Spleen (tissue), 7 donors: ENCODE measurements around the gene CEP131.
A peak's percentile ranks its signal among the peaks of the same experiment; 100 is the strongest.

Experiments
- POLR2AphosphoS5 ChIP-seq, 3 donors: sonication (generic); formaldehyde crosslinking; IDR thresholded peaks; one replicate each; pipeline ENCODE4 v1.5.1; 2017; ENCODE audit warnings: antibody characterized with exemption in 3 of 3
- TF ChIP-seq, protein P1 (sequence below), 11 experiments: fragments of 200-600 bp in 7 of 11; fragments of 450-650 bp in 4 of 11; sonication (generic) in 4 of 11; IDR thresholded peaks in 8 of 11; conservative IDR thresholded peaks in 3 of 11; 1 replicate in 7 of 11; 2 replicates in 4 of 11; pipeline versions ENCODE4 v1.4.0 to v1.8.0; 2016 to 2021; ENCODE audit warnings: antibody characterized with exemption in 11 of 11, inconsistent platforms in 4 of 11, mild to moderate bottlenecking in 1 of 11
- donor health status: DM: no; HTN: no; CAD: no; lungs with moderate emphysema.
- donor health status: DM: no; HTN: no; CAD: no.
- donor health status: DM: no; HTN: no; CAD: no.

DNA sequence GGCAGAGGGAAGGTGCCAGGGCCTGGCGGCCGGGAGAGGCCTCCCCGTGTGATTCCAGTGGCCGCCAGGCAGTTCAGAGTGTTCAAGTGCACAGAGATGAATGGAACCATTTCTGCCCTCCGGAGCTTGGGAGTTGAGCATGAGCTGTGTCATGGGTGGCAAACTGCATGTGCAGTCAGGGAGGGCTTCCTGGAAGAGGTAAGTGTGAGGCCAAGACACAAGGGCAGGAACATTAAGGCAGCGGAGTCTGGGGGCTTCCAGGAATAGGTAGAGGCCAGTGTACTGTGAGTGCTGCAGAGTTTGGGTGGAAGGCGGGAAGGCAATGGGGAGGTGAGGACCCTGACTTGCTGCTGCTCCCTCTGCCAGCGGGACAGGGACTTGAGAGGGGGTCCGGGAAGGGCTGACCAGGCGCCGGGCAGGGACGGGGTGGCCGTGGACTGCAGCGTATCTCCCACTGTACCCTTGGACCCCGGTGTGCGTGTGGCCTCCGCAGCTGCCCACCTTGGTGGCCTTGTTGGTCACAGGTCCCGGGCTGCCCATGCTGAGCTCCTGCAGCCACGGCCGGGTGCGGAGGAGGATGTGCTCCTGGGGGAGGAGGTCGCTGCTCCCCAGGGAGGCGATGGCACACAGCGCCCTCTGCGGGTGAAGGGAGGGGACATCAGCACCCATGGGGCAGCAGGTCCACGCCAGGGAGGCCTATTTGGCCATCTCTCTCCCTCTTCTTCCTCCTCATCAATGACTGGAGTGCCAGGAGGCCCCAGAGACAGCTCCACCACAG lies 7.5 kb upstream of the CEP131 start:
- TF ChIP-seq, protein P1, sequence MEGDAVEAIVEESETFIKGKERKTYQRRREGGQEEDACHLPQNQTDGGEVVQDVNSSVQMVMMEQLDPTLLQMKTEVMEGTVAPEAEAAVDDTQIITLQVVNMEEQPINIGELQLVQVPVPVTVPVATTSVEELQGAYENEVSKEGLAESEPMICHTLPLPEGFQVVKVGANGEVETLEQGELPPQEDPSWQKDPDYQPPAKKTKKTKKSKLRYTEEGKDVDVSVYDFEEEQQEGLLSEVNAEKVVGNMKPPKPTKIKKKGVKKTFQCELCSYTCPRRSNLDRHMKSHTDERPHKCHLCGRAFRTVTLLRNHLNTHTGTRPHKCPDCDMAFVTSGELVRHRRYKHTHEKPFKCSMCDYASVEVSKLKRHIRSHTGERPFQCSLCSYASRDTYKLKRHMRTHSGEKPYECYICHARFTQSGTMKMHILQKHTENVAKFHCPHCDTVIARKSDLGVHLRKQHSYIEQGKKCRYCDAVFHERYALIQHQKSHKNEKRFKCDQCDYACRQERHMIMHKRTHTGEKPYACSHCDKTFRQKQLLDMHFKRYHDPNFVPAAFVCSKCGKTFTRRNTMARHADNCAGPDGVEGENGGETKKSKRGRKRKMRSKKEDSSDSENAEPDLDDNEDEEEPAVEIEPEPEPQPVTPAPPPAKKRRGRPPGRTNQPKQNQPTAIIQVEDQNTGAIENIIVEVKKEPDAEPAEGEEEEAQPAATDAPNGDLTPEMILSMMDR (IDR thresholded peaks at IDR 0.05 in 8 of 11, conservative IDR thresholded peaks at IDR 0.05 in 3 of 11): peak in 5 of 11 experiments; percentile 7 to 34 (median 33)
- no peak for TF ChIP-seq POLR2AphosphoS5 (IDR thresholded peaks at IDR 0.05)
